ENCODE results near the gene RAB38. TPM values are rescaled to one million over a fixed set of nuclear protein-coding genes. Genes with fewer than 3 reads are reported as not detected.

Gene RAB38
- total RNA-seq, 1 donor from 2014 or later, result 7.3 TPM

- H3K4me3 ChIP-seq (ENCODE audit: low read depth, low read length), result no peak overlapping the region
- no peak for DNase-seq (ENCODE audit: low read depth)
- TF ChIP-seq CTCF (IDR thresholded peaks at IDR 0.05; ENCODE audit: insufficient read depth, low read length, poor library complexity, severe bottlenecking), result no peak
- no peaks in the 10 kb centered on the region for H3K27me3 ChIP-seq (ENCODE audit: control insufficient read depth, insufficient read depth, low read length)
- H3K36me3 ChIP-seq (ENCODE audit: control insufficient read depth, insufficient read depth, low read length), result no peaks in the 10 kb centered on the region
Observed at GRCh38 chr11:88101881-88102597, 73.2 kb downstream of the RAB38 start.

GRCh38 chr11:88100151-88100550 is 75.1 kb downstream of the RAB38 start:
- no peak overlapping the region for H3K4me3 ChIP-seq (ENCODE audit: low read depth, low read length)
- no peaks in the 10 kb centered on the region for H3K36me3 ChIP-seq (ENCODE audit: control insufficient read depth, insufficient read depth, low read length)
- TF ChIP-seq CTCF (IDR thresholded peaks at IDR 0.05; ENCODE audit: insufficient read depth, low read length, poor library complexity, severe bottlenecking), result no peak
- no peaks in the 10 kb centered on the region for H3K27me3 ChIP-seq (ENCODE audit: control insufficient read depth, insufficient read depth, low read length)
- no peak for DNase-seq (ENCODE audit: low read depth)

GRCh38 chr11:88098289-88098688 is 77.0 kb downstream of the RAB38 start:
- Histone ChIP-seq H3K4me3 (ENCODE audit: low read depth, low read length) (no peak overlapping the region), H3K36me3 (ENCODE audit: control insufficient read depth, insufficient read depth, low read length) (no peaks in the 10 kb centered on the region), H3K27me3 (ENCODE audit: control insufficient read depth, insufficient read depth, low read length) (no peaks in the 10 kb centered on the region)
- DNase-seq (ENCODE audit: low read depth), result no peak
- TF ChIP-seq CTCF (IDR thresholded peaks at IDR 0.05; ENCODE audit: insufficient read depth, low read length, poor library complexity, severe bottlenecking), result no peak

GRCh38 chr11:88089134-88089533 is 86.1 kb downstream of the RAB38 start:
- no peak for TF ChIP-seq CTCF (IDR thresholded peaks at IDR 0.05; ENCODE audit: insufficient read depth, low read length, poor library complexity, severe bottlenecking)
- Histone ChIP-seq H3K36me3 (ENCODE audit: control insufficient read depth, insufficient read depth, low read length) (no peaks in the 10 kb centered on the region), H3K4me3 (ENCODE audit: low read depth, low read length) (no peak overlapping the region), H3K27me3 (ENCODE audit: control insufficient read depth, insufficient read depth, low read length) (no peaks in the 10 kb centered on the region)
- no peak for DNase-seq (ENCODE audit: low read depth)

- Histone ChIP-seq H3K27me3 (ENCODE audit: control insufficient read depth, insufficient read depth, low read length) (no peaks in the 10 kb centered on the region), H3K36me3 (ENCODE audit: control insufficient read depth, insufficient read depth, low read length) (no peaks in the 10 kb centered on the region), H3K4me3 (ENCODE audit: low read depth, low read length) (no peak overlapping the region)
- TF ChIP-seq CTCF (IDR thresholded peaks at IDR 0.05; ENCODE audit: insufficient read depth, low read length, poor library complexity, severe bottlenecking), result no peak
- DNase-seq (ENCODE audit: low read depth), result no peak
Observed at GRCh38 chr11:88087337-88087736, 87.9 kb downstream of the RAB38 start.

GRCh38 chr11:88086297-88086696 is 88.9 kb downstream of the RAB38 start:
- TF ChIP-seq CTCF (IDR thresholded peaks at IDR 0.05; ENCODE audit: insufficient read depth, low read length, poor library complexity, severe bottlenecking), result no peak
- no peak for DNase-seq (ENCODE audit: low read depth)
- Histone ChIP-seq H3K27me3 (ENCODE audit: control insufficient read depth, insufficient read depth, low read length) (no peaks in the 10 kb centered on the region), H3K4me3 (ENCODE audit: low read depth, low read length) (no peak overlapping the region), H3K36me3 (ENCODE audit: control insufficient read depth, insufficient read depth, low read length) (no peaks in the 10 kb centered on the region)

Data from kidney epithelial cell (primary cell).